ENCODE data around the gene UGT2B7. TPM values are rescaled to one million over a fixed set of nuclear protein-coding genes. Genes with fewer than 3 reads are reported as not detected.

Gene UGT2B7
- polyA plus RNA-seq, 1 of the 3 experiments (the other 2 are of a cell fraction), result not detected

- CTCF ChIA-PET, result no interaction called here
- WGBS (ENCODE audit: low lambda C conversion rate), result 0% methylated on average over 2 of the region's 2 CpGs
- Histone ChIP-seq H3K36me3 (replicated peaks in 1 of 2; ENCODE audit: control insufficient read depth in 1 of 2, insufficient read depth in 2 of 2, low read length in 1 of 2) (no peaks in the 10 kb centered on the region), H3F3A (replicated peaks; ENCODE audit: insufficient read depth) (peaks cover 3% of the 10 kb centered on the region), H2AFZ (ENCODE audit: low read depth) (no peak overlapping the region), H4K20me1 (ENCODE audit: insufficient read depth) (no peaks in the 10 kb centered on the region), H3K79me2 (ENCODE audit: insufficient read depth) (no peaks in the 10 kb centered on the region), H3K27me3 (ENCODE audit: insufficient read depth) (no peaks in the 10 kb centered on the region; the same call in 1 of the 2 replicates), H3K4me1 (ENCODE audit: control insufficient read depth in 1 of 2, insufficient read depth in 2 of 2, low read depth in 1 of 2, low read length in 1 of 2) (no peaks in the 10 kb centered on the region), H3K4me2 (no peak overlapping the region), H3K9ac (no peak overlapping the region), H3K27ac (ENCODE audit: low read depth in 2 of 2, low read length in 1 of 2) (no peak overlapping the region), H3K9me3 (no peaks in the 10 kb centered on the region), H3K4me3 (ENCODE audit: low read depth in 2 of 2, low read length in 1 of 2) (no peak overlapping the region), H3K9me2 (no peaks in the 10 kb centered on the region)
- no peak for DNase-seq
- POLR2A ChIA-PET, result no interaction called here
- TF ChIP-seq RCOR1 (IDR thresholded peaks at IDR 0.05; ENCODE audit: low read length) (no peak), CTCF (IDR thresholded peaks at IDR 0.05) (no peak), TCF12 (IDR thresholded peaks at IDR 0.05) (no peak), RXRA (IDR thresholded peaks at IDR 0.05; ENCODE audit: borderline replicate concordance, low read depth) (no peak), USF1 (IDR thresholded peaks at IDR 0.05; ENCODE audit: borderline replicate concordance, low read depth) (no peak), FOSL2 (IDR thresholded peaks at IDR 0.05; ENCODE audit: borderline replicate concordance, low read depth) (no peak), SIN3A (IDR thresholded peaks at IDR 0.05; ENCODE audit: borderline replicate concordance, low read depth, low read length) (no peak), NFIC (IDR thresholded peaks at IDR 0.05; ENCODE audit: borderline replicate concordance) (no peak), TAF1 (IDR thresholded peaks at IDR 0.05; ENCODE audit: borderline replicate concordance, low read depth, low read length) (no peak), FOXJ3 (CRISPR knock-in tag; IDR thresholded peaks at IDR 0.05) (no peak), IRF3 (IDR thresholded peaks at IDR 0.05; ENCODE audit: low read depth, low read length) (no peak), EP300 (IDR thresholded peaks at IDR 0.05; ENCODE audit: borderline replicate concordance in 1 of 2, low read depth in 1 of 2, low read length in 1 of 2) (no peak), FOXM1 (IDR thresholded peaks at IDR 0.05; ENCODE audit: low read depth) (no peak), GABPA (IDR thresholded peaks at IDR 0.05; ENCODE audit: low read depth) (no peak), RAD21 (IDR thresholded peaks at IDR 0.05; ENCODE audit: low read length) (no peak), TEAD4 (IDR thresholded peaks at IDR 0.05; ENCODE audit: borderline replicate concordance, insufficient read depth) (no peak)
- TF ChIP-seq, protein P1, sequence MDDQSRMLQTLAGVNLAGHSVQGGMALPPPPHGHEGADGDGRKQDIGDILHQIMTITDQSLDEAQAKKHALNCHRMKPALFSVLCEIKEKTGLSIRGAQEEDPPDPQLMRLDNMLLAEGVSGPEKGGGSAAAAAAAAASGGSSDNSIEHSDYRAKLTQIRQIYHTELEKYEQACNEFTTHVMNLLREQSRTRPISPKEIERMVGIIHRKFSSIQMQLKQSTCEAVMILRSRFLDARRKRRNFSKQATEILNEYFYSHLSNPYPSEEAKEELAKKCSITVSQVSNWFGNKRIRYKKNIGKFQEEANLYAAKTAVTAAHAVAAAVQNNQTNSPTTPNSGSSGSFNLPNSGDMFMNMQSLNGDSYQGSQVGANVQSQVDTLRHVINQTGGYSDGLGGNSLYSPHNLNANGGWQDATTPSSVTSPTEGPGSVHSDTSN (IDR thresholded peaks at IDR 0.05), result no peak
- TF ChIP-seq, protein P2, sequence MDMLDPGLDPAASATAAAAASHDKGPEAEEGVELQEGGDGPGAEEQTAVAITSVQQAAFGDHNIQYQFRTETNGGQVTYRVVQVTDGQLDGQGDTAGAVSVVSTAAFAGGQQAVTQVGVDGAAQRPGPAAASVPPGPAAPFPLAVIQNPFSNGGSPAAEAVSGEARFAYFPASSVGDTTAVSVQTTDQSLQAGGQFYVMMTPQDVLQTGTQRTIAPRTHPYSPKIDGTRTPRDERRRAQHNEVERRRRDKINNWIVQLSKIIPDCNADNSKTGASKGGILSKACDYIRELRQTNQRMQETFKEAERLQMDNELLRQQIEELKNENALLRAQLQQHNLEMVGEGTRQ (IDR thresholded peaks at IDR 0.05; ENCODE audit: borderline replicate concordance, low read depth, low read length), result no peak
Measured at GRCh38 chr4:69095301-69095731, 958 bp upstream of the UGT2B7 start.

Data from SK-N-SH (cell line).